ENCODE data around the gene NT5E.

GRCh38 chr6:85417336-85417735 lies 32.5 kb upstream of the NT5E start:
- TF ChIP-seq SIN3A (IDR thresholded peaks at IDR 0.05; ENCODE audit: borderline replicate concordance, insufficient read depth, low read length) (no peak), POLR2AphosphoS5 (IDR thresholded peaks at IDR 0.05; ENCODE audit: low read depth, low read length) (no peak), REST (IDR thresholded peaks at IDR 0.05; ENCODE audit: insufficient read depth in 1 of 2, low read depth in 2 of 2, low read length in 2 of 2) (no peak)

Data from PFSK-1 (cell line).